ENCODE measurements around the gene CDC42BPB.

The CDC42BPB gene

GRCh38 chr14:102924632-102925588 is 132.4 kb downstream of the CDC42BPB start:
- Histone ChIP-seq H3K36me3 (no peaks in the 10 kb centered on the region), H3K4me3 (no peak overlapping the region), H3K9me3 (no peaks in the 10 kb centered on the region), H3K4me1 (peaks cover 0 to 35% (median 28%) of the 10 kb centered on the region in 4 donors), H3K27me3 (peaks cover 5 to 70% of the 10 kb centered on the region in 2 donors), H3K27ac (no peak overlapping the region)
- no peak for DNase-seq
- TF ChIP-seq CTCF (IDR thresholded peaks at IDR 0.05): no peak
- intact Hi-C loops (cut with DNase I; ENCODE audit: low total_unique reads): no loop called here

GRCh38 chr14:102923925-102924486 is 133.3 kb downstream of the CDC42BPB start:
- Histone ChIP-seq H3K36me3 (no peaks in the 10 kb centered on the region), H3K27me3 (peaks cover 0 to 61% of the 10 kb centered on the region in 2 donors), H3K4me3 (no peak overlapping the region), H3K27ac (no peak overlapping the region), H3K4me1 (peaks cover 0 to 26% (median 19%) of the 10 kb centered on the region in 4 donors), H3K9me3 (no peaks in the 10 kb centered on the region)
- TF ChIP-seq CTCF (IDR thresholded peaks at IDR 0.05): no peak
- no peak for DNase-seq
- intact Hi-C loops (cut with DNase I; ENCODE audit: low total_unique reads): no loop called here

GRCh38 chr14:102923201-102923924 is 134.0 kb downstream of the CDC42BPB start:
- H3K4me1 ChIP-seq: peaks cover 0 to 20% (median 13%) of the 10 kb centered on the region in 4 donors
- no peak for TF ChIP-seq CTCF (IDR thresholded peaks at IDR 0.05)
- H3K4me3 ChIP-seq: no peak overlapping the region
- peaks cover 0 to 54% of the 10 kb centered on the region in 2 donors for H3K27me3 ChIP-seq
- intact Hi-C loops (cut with DNase I; ENCODE audit: low total_unique reads): no loop called here
- no peaks in the 10 kb centered on the region for H3K36me3 ChIP-seq
- DNase-seq: no peak
- no peak overlapping the region for H3K27ac ChIP-seq
- H3K9me3 ChIP-seq: no peaks in the 10 kb centered on the region

- H3K36me3 ChIP-seq: no peaks in the 10 kb centered on the region
- intact Hi-C loops (cut with DNase I; ENCODE audit: low total_unique reads): no loop called here
- H3K27ac ChIP-seq: no peak within 1 kb of the TSS
- peaks cover 0 to 47% of the 10 kb centered on the region in 2 donors for H3K27me3 ChIP-seq
- no peak for DNase-seq
- TF ChIP-seq CTCF (IDR thresholded peaks at IDR 0.05): no peak
- H3K4me3 ChIP-seq: no peak within 1 kb of the TSS
- no peaks in the 10 kb centered on the region for H3K9me3 ChIP-seq
- H3K4me1 ChIP-seq: peaks cover 0 to 13% (median 8%) of the 10 kb centered on the region in 4 donors
Observed at GRCh38 chr14:102922490-102923200, 134.7 kb downstream of the CDC42BPB start, which contains the start of gene AMN. AMN (plus strand) TSS chr14:102922663; CDS start chr14:102922689, 26 bp downstream.

- peaks cover 0 to 41% of the 10 kb centered on the region in 2 donors for H3K27me3 ChIP-seq
- intact Hi-C loops (cut with DNase I; ENCODE audit: low total_unique reads): no loop called here
- no peak overlapping the region for H3K4me3 ChIP-seq
- no peak overlapping the region for H3K27ac ChIP-seq
- H3K4me1 ChIP-seq: peaks cover 0 to 13% (median 8%) of the 10 kb centered on the region in 4 donors
- DNase-seq: no peak
- H3K9me3 ChIP-seq: no peaks in the 10 kb centered on the region
- no peaks in the 10 kb centered on the region for H3K36me3 ChIP-seq
- TF ChIP-seq CTCF (IDR thresholded peaks at IDR 0.05): no peak
Observed at GRCh38 chr14:102920998-102921304, 136.4 kb downstream of the CDC42BPB start.
